Measurements from ENCODE around the gene MTHFD1L.
"Not testable (repeated sequence)": the region's sequence is repeated elsewhere in the genome, so short reads cannot be mapped to it uniquely, and the experiment has no call there.

The MTHFD1L gene

DNA sequence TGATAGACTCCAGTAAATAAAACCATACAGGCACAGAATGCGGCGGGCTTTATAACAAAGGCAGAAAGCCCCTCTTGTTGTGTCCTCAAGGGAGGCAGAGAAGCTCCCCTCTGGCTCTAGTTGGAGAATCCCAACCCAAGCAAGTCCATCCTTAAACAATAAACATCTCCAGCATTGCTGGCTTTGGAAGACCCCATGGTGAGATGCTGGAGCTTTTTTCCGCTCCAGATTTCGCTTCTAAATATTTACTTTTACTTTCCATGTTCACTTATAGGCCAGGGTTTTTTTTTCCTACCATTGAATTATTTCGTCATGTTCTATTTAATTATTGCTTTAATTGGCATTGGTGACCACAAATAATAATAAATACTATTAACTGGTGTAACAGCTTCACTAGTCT lies 176.2 kb downstream of the MTHFD1L start:
- DNase-seq (ENCODE audit: low spot score) = no peak

GRCh38 chr6:151042911-151043330 lies 177.4 kb downstream of the MTHFD1L start:
- not testable (repeated sequence) for DNase-seq (ENCODE audit: low spot score)

- DNase-seq (ENCODE audit: low spot score) = no peak
These were observed 178.4 kb downstream of the MTHFD1L start for GRCh38 chr6:151043944-151044343.

- no peak for DNase-seq (ENCODE audit: low spot score)
These were observed 179.3 kb downstream of the MTHFD1L start for GRCh38 chr6:151044465-151045441.

- DNase-seq (ENCODE audit: low spot score) = not testable (repeated sequence)
These were observed 180.2 kb downstream of the MTHFD1L start for GRCh38 chr6:151045511-151046222.

DNA sequence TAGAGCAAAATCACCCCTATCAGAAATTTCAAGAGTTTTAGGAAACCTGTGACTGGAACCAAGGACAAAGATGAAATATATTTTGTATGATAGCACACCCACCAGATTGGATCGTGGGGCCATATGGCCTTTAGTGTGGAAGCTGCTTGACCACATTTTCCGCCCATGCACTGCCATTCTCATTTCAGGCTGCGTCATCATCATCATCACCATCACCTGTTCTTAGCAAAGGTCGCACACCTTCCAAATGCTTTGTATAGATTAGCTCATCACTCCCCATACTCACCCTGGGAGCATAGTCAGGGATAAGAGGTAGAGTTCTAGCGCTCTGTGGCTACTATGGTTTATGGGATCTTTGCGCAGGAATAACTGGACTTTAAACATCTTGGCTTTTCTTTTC lies 185.7 kb downstream of the MTHFD1L start:
- no peak for DNase-seq (ENCODE audit: low spot score)

- no peak for DNase-seq (ENCODE audit: low spot score)
These were observed 186.6 kb downstream of the MTHFD1L start for GRCh38 chr6:151052021-151052646.

DNA sequence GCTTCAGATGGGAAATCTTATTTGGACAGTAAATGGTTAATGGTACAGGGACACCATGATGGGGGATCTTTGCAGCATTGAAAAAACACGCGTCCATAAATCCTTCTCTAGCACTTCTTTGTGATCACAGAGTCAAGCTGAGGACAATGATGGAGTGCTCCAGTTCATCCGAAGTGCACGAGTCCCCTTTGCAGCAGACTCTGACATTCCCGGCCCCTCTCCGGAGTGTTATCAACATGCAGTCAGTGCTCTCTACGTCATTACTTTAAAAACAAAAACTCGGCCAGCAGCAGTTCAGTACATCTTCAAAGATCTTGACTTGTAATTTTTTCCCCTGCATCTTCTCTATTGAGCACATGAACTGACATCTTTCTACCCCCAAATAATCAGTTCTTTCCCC lies 188.8 kb downstream of the MTHFD1L start:
- DNase-seq (ENCODE audit: low spot score) = no peak

GRCh38 chr6:151056230-151056907 lies 190.9 kb downstream of the MTHFD1L start:
- DNase-seq (ENCODE audit: low spot score) = no peak

DNA sequence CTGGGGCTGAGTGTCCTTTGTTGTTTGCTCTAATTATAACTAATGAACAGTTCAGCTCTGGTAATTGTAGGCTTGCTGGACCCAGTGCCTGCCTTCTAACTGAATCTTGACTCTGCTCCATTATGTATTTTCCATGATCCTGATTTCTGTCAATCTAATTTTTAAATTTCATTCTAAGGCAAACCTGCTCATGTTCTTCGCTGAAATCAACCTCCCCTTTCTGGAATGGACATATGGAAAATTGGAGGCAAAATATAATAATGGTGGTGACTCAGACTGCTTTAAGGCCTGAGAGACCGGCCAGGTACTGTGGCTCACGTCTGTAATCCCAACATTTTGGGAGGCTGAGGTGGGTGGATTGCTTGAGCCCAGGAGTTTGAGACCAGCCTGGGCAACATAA lies 191.6 kb downstream of the MTHFD1L start:
- DNase-seq (ENCODE audit: low spot score) = no peak

- no peak for DNase-seq (ENCODE audit: low spot score)
These were observed 192.7 kb downstream of the MTHFD1L start for GRCh38 chr6:151058021-151058733.

GRCh38 chr6:151059612-151060095 lies 194.2 kb downstream of the MTHFD1L start:
- no peak for DNase-seq (ENCODE audit: low spot score)

GRCh38 chr6:151060096-151060765 lies 194.7 kb downstream of the MTHFD1L start:
- no peak for DNase-seq (ENCODE audit: low spot score)

DNA sequence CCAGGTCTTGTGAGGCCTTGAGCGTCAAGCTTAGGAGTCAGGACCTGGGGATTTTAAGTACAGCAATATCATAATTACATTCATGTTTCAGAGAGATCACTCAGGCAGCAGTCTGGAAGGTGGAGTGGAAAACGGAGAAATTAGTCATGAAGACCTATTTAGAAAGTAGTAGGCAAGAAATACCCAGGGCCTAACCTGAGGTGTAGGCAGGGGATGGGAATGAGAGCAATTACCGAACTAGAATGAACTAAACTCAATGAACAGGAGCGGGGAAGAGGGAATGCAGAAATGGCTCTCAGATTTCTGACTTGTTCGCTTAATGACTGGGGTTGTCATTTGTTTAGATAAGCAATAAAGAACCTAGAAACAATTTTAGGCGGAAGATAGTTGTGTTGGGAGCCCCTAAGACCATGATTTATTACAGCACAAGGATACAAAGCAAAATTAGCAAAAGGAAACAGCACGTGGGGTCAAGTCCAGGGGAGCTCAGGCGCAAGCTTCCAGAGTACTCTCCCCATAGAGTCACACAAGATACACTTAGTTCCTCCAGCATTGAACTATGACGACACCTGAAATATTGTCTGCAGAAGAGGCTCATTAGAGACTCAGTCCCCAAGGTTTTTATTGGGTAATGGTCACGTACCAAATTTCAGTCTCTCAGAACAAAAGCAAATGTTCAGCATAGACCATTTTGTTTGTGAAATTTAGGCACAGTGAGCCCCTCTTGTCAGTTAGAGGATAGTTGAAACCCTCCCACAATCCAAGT lies 195.4 kb downstream of the MTHFD1L start:
- no peak for DNase-seq (ENCODE audit: low spot score)

DNA sequence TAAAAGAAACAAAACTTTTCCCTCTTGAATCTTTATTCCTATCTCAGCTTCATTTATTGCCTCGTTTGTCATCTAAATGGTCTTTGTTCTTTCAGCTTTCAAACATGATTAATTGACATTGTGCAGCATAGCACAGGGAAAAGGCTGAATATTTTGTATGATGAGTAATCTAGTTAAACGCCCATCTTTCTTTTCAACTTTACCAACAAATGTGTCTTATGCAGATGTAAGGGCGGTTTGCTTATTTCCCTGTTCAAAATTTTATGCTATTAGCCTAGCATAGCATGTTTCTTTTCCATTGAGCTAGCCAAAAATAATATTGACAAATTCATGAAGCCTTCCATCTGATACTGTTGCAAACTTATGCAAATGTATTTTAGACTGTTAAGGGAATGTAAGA lies 197.8 kb downstream of the MTHFD1L start:
- no peak for DNase-seq (ENCODE audit: low spot score)

DNA sequence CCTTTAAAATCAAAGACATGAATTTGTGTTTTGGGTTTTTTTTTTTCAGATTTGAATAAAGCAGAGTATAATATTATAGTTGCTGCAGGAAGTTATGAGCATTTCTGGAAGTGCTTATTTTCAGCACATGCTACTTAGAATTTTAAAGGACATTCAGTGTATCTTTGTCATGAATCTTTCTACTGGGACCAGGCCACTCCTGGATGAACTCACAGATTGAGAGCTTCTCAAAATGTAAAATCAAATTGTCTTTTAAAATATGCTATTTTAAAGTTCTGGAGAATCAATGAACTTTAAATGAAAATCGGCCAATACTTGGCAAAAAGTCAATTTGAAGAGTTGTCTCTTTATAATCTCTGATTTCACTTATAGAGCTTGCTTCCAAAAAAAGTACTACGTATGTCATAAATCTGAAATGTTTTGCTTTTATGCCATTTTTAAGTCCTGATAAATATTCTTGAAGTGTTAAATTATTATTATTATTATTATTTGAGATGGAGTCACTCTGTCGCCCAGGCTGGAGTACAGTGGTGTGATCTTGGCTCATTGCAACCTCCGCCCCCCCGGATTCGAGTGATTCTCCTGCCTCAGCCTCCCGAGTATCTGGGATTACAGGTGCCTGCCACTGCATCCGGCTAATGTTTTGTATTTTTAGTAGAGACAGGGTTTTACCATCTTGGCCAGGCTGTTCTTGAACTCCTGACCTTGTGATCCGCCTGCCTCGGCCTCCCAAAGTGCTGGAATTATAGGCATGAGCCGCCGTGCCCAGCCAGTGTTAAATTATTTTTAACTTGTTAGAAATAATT lies 198.5 kb downstream of the MTHFD1L start:
- DNase-seq (ENCODE audit: low spot score) = no peak

GRCh38 chr6:151065027-151065815 lies 199.7 kb downstream of the MTHFD1L start:
- no peak for DNase-seq (ENCODE audit: low spot score)

Measured in Ammon's horn (tissue), 1 donor.